Stimulated activated CD4-positive, alpha-beta T cell treated with anti-CD3 and anti-CD28 coated beads, Interleukin-12 subunit alpha, Interleukin-12 subunit beta, amount 100 ng/mL, for 4 hours (primary cell): ENCODE results near the gene JDP2.

Source experiments
- DNase-seq: peaks from one replicate; pipeline ENCODE4 v3.0.0-alpha.2; 2020

The JDP2 gene

GRCh38 chr14:75520852-75521251, 93.0 kb downstream of the JDP2 start:
- DNase-seq, result no peak

GRCh38 chr14:75521415-75522199, 93.8 kb downstream of the JDP2 start:
- no peak for DNase-seq

GRCh38 chr14:75522224-75522982, 94.6 kb downstream of the JDP2 start, which contains the start of gene BATF:
Gene BATF, plus strand, starts transcription at chr14:75522469. Its CDS starts 214 bp downstream, at chr14:75522683.
- DNase-seq, result peak; percentile 68

GRCh38 chr14:75522983-75523318, 95.1 kb downstream of the JDP2 start:
- DNase-seq, result no peak
